Measurements from ENCODE around the gene BCL2L12. TPM values are rescaled to one million over a fixed set of nuclear protein-coding genes. Genes with fewer than 3 reads are reported as not detected.
"Not testable (repeated sequence)": the region's sequence is repeated elsewhere in the genome, so short reads cannot be mapped to it uniquely, and the experiment has no call there.

The BCL2L12 gene
- total RNA-seq = 1 to 10 TPM; 4.7 to 8.1 (median 7.2) TPM

- Histone ChIP-seq H3K36me3 (peaks cover 19 to 20% of the 10 kb centered on the region in 2 donors), H3K9me3 (no peaks in the 10 kb centered on the region), H3K4me1 (peaks cover 13 to 17% of the 10 kb centered on the region in 2 donors), H3K4me3 (replicated peaks in 1 of 3) (peak within 1 kb of the TSS; percentile 47 to 88 (median 72)), H3K27me3 (no peaks in the 10 kb centered on the region), H3K27ac (peak within 1 kb of the TSS; percentile 76 to 81 (median 79))
- 0 to 1% methylated on average over 49 to 50 of the region's 50 CpGs for WGBS, 2 donors
- DNase-seq = peak; percentile 98 to 99
- intact Hi-C loops (cut with DNase I) = no loop called here
- TF ChIP-seq CTCF (IDR thresholded peaks at IDR 0.05) (peak in 1 of 6 experiments; percentile 5), POLR2A (IDR thresholded peaks at IDR 0.05) (peak in 1 of 2 donors; percentile 81)
Observed at GRCh38 chr19:49665351-49666119, at the start of gene BCL2L12, which contains the start of gene IRF3. TSS of gene BCL2L12 (plus strand) at chr19:49665933. CDS start at chr19:49666693, 760 bp downstream. TSS of gene IRF3 (minus strand) at chr19:49665857. CDS start at chr19:49664838, 1,019 bp downstream.

GRCh38 chr19:49616532-49616931, 49.2 kb upstream of the BCL2L12 start:
- Histone ChIP-seq H3K9me3 (no peaks in the 10 kb centered on the region), H3K27ac (no peak overlapping the region), H3K36me3 (peaks cover 36 to 42% of the 10 kb centered on the region in 2 donors), H3K27me3 (no peaks in the 10 kb centered on the region), H3K4me3 (replicated peaks in 1 of 3) (no peak overlapping the region), H3K4me1 (no peaks in the 10 kb centered on the region)
- no peak for DNase-seq
- TF ChIP-seq POLR2A (IDR thresholded peaks at IDR 0.05) (no peak), CTCF (IDR thresholded peaks at IDR 0.05) (no peak)
- intact Hi-C loops (cut with DNase I) = no loop called here
- WGBS, 2 donors = 98% methylated on average over 7 of the region's 7 CpGs

- intact Hi-C loops (cut with DNase I) = no loop called here
- Histone ChIP-seq H3K4me3 (replicated peaks in 1 of 3) (no peak overlapping the region), H3K27me3 (no peaks in the 10 kb centered on the region), H3K9me3 (no peaks in the 10 kb centered on the region), H3K4me1 (no peaks in the 10 kb centered on the region), H3K36me3 (peaks cover 37 to 47% of the 10 kb centered on the region in 2 donors), H3K27ac (no peak overlapping the region)
- 92 to 94% methylated on average over 7 of the region's 7 CpGs for WGBS, 2 donors
- DNase-seq = no peak
- no peak for TF ChIP-seq CTCF (IDR thresholded peaks at IDR 0.05)
- no peak for TF ChIP-seq POLR2A (IDR thresholded peaks at IDR 0.05)
Observed at GRCh38 chr19:49616945-49617344, 48.8 kb upstream of the BCL2L12 start.

GRCh38 chr19:49617860-49618259, 47.9 kb upstream of the BCL2L12 start:
- H3K36me3 ChIP-seq = peaks cover 37 to 48% of the 10 kb centered on the region in 2 donors
- 91 to 92% methylated on average over 13 of the region's 13 CpGs for WGBS, 2 donors
- DNase-seq = not testable (repeated sequence)

GRCh38 chr19:49624967-49625910, 40.5 kb upstream of the BCL2L12 start:
- no peak overlapping the region for H3K4me3 ChIP-seq (replicated peaks in 1 of 3)
- peaks cover 5 to 10% of the 10 kb centered on the region in 2 donors for H3K4me1 ChIP-seq
- no peak overlapping the region for H3K27ac ChIP-seq
- no peak for DNase-seq
- H3K27me3 ChIP-seq = no peaks in the 10 kb centered on the region
- no peaks in the 10 kb centered on the region for H3K9me3 ChIP-seq
- intact Hi-C loops (cut with DNase I) = no loop called here
- TF ChIP-seq POLR2A (IDR thresholded peaks at IDR 0.05) (no peak), CTCF (IDR thresholded peaks at IDR 0.05) (no peak)
- peaks cover 18 to 21% of the 10 kb centered on the region in 2 donors for H3K36me3 ChIP-seq
- WGBS, 2 donors = 83 to 86% methylated on average over 17 to 21 of the region's 27 CpGs

More at GRCh38 chr19:49617860-49618259, 47.9 kb upstream of the BCL2L12 start:
- H3K4me3 ChIP-seq (replicated peaks in 1 of 3); H3K27ac ChIP-seq; H3K9me3 ChIP-seq; H3K27me3 ChIP-seq; H3K4me1 ChIP-seq; intact Hi-C loops (cut with DNase I): not testable (repeated sequence)
